NCI-H2171 (cell line): ENCODE results near the gene SERPINA9.

Experiments
- DNase-seq: peaks from one replicate; lab custom pipeline; 2025; lab: John Stamatoyannopoulos, UW

The SERPINA9 gene

DNA sequence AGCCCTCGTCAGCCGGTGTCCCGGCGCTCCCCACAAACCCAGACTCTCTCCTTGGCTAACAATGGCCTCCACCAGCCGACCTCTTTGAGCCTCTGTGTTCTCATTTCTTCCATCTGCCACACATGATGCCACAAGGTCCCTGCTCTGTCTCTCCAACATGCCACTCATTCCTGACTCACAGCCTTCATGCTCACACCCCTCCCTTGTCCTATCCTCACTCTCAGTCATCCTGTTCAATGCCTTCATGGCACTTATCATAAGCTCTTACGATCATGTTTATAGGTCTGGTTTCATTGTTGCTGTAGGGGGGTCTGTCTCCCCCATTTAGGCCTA lies 13.8 kb downstream of the SERPINA9 start:
- DNase-seq = no peak

DNA sequence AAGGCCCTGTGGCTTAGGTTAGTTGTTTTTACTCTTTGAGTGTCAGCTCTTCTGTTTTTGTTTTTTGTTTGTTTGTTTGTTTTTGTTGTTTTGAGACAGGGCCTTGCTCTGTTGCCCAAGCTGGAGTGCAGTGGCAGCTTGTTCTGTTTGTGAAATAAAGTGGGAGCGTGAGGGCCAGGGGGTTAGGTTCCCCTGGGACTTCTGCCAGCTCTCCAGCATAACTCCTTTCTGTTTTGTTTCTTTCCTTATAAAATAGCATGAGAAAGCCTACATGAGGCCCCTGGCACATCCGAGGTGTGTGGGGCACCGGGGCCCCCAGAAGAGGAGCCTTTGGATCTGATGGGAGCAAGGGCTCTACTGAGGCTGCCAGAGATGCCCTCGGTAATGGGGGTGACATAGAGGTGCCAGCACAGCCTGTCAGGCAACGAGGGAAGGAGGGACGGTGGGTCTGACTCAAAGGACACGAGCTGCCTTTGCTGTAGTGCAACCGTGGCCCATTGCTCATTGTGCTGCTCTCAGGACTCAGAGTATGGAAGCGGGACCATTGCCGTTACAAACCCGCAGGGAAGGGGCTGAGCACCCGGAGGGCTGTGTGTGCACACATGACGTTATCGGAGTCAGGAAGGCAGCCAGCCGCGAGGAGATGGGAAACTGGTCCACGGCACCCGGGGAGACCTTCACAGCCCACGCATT lies 14.3 kb downstream of the SERPINA9 start:
- no peak for DNase-seq

DNA sequence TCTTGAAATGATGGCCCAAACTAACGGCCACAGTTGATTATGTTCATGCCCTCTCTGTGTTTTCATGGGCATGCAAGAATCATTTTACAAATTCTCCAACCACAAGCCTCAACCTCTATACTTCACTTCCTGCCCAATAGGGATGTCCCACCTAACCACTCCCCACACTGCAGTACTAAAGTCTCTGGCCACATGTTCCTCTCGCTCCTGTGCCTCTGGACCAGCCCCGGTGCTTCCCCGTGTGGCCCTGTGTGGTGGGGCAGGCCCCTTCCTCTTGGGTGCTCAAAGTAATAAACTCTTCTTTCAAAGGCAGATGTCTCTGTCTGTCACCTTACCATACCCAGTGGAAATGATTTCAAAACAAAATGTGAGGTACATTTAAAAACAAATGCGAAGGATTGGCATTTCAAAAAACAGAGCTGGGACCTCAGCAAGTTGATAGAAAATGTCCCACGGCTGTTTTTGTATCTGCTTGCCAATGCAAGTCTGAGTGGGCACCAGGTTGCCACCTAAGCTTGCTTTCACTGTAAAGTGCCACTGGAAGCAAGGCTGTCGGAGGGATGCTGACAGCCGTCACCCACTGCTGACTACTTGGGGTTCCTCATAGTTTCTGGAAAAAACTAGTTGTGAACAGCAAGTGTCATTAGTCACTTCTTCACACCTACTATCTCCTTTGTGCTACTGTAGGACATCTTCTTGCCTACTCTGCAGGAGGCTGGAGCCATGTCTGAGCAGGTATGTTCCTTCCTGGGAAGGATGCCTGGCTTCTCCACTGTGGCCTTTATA lies 15.2 kb downstream of the SERPINA9 start:
- no peak for DNase-seq

DNA sequence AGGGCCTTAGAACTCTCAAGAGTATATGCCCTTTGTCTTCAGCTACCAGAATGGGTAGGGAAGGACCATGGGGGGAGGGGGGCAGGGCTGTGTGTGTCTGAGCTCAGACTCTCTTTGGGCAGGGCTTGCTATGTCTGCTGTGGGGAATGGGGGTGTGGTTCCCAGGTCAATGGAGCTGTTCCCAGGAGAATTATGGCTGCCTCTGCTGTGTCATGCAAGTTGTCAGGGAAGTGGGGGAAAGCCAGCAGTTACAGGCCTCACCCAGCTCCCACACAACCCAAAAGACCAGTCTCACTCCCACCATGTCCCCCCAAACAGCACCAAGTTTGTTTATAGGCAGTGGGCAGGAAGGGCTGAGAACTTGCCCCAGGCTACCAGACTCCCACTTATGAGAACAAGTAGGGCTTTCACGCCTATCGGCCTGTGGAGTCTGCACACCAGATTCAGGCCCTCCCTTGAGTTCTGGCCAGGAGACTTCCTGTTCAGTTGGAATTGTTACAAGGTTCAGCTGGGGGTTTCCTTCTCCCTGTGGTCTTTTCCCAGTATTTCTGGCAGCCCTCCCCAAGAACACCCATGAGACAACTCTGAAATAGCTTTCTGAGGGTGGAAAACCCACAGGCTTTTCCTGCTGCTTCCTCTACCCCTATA lies 17.3 kb downstream of the SERPINA9 start:
- DNase-seq = no peak

DNA sequence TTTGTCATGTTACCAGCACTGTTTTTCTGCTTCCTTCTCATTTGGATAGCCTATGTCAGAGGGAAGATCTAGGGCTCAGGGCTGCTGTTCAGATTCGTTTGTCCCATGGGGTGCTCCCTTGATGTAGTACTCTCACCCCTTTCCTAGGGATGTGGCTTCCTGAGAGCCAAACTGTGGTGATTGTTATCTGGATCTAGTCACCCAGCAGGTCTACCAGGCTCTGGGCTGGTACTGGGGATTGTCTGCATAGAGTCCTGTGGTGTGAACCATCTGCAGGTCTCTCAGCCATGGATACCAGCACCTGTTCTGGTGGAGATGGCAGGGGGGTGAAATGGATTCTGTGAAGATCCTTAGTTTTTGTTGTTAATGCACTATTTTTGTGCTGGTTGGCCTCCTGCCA lies 17.9 kb downstream of the SERPINA9 start:
- no peak for DNase-seq

DNA sequence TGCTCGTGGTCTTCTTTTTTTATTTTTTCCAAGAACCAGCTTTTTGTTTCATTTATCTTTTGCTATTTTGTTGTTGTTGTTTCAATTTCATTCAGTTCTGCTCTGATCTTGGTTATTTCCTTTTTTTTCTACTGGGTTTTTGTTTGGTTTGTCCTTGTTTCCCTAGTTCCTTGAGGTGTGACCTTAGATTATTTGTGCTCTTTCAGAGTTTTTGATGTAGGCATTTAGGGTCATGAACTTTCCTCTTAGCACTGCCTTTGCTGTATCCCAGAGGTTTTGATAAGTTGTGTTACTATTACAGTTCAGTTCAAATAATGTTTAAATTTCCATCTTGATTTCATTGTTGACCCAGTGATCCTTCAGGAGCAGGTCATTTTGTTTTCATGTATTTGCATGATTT lies 20.1 kb downstream of the SERPINA9 start:
- DNase-seq = no peak

DNA sequence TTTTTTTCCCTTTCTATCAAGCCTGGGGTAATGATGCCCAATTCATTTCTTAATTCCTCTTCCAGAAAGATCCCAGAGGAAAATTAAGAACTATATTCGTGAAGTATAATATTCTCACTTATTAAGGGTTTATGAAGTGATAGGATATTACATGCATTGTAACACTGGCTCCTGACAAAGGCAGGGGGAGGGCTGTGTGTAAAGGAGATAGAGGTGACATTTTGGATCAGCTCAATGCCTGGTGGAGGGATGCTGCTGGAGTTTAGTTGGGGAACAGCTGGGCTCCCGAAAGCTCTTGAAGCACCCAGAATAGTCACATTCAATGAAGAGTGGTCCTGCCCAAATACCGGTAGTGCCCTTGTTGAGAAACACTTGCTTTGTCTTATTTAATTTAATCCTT lies 24.2 kb downstream of the SERPINA9 start:
- no peak for DNase-seq

DNA sequence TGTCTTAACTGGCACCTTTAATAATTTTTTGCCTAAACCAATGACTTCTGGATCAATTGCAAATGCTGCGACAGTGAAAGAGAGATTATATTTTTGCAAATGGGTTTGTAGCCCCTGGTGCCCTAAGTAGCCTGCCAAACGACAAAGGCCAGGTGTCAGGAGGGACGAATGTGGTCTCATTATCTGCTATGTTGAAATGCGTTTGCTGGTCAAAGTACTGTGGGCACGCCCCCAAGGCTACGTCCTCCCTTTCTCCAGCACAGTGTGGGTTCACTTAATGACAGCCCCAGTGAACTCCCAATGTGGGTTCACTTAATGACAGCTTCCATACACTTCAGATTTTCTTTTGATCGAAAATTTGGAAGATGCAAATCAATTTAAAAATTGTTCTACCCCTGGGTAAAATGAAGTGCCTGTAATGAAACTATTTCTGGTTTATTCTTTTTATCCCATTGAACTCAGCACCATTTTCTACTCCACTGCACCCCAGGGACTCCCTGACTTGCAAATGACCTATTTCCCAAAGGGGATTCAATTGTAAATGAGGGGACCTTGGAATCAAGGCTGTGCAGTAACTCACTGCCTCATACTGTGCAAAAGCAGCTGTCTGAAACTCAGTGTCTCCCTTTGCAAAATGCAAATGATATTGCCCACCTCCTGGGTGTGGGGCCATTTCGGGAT lies 24.8 kb downstream of the SERPINA9 start:
- no peak for DNase-seq

DNA sequence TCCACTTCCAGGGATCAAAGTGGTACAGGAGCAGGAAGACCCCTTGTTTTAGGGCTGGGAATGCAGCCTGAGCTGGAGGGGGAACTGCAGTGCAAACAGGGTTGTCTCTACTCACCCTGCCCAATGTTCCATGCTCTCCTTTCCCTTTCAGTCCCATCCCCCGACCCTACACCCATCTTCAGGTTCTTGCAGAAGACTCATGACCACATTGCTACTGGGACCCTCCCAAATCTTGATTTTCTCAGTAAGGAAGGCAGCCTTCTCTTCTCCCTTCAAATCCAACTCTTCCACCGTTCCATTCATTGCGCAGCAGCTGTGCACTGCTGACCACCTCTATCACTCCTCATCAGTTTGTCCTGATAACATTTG lies 25.3 kb downstream of the SERPINA9 start:
- no peak for DNase-seq

DNA sequence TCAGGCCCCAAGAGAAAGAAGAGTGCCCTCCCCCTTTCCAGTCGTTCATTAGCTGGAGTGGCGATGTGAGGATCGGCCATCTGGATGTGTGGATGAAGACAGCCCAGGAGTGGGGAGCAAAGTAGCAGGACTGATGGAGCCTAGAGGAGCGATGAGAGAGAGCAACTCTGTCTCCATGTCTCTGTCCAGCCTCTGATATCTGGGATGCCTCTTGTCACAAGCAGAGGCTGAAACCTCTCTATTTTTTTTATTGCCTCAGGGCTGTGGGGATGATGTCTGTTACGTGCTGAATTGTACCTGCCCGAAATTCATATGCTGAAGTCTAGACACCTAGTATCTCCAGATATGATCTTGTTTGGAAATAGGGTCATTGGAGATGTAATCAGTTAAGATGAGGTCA lies 26.1 kb downstream of the SERPINA9 start:
- no peak for DNase-seq

DNA sequence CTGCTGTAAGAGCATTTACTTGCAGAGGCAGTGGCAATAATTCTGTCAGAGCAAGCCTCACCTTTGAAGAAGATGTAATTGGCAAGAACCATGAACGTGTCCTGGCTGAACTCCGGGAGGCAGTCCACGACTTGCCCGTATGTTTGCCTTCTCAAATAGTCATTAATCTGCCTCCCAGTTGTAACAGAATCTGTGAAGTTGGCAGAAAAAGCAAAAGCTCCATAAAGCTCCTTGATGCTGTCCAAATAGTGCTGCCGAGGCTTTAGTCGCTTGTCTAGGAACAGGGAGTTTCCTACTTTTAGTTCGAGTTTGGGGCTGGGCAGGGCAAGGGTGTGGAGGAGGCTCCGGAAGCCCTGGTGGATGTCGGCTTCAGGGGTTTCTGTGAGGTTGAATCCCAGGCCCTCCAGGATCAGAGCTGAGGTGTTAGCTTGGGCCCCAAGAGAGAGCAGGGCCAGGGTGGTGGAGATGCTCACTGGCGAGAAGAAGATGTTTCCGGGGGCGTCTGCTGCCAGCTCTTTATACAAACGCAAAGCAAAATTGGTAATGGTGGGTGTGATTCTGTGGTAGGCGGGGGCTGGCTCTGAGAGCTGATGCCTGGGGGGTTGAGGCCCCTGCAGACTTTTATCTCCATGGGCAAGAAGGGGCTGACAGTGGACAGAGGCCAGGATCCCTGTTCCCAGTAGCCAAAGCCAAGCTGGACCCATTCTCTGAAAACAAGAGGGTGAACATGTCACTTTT lies 27.8 kb downstream of the SERPINA9 start:
- DNase-seq = no peak

DNA sequence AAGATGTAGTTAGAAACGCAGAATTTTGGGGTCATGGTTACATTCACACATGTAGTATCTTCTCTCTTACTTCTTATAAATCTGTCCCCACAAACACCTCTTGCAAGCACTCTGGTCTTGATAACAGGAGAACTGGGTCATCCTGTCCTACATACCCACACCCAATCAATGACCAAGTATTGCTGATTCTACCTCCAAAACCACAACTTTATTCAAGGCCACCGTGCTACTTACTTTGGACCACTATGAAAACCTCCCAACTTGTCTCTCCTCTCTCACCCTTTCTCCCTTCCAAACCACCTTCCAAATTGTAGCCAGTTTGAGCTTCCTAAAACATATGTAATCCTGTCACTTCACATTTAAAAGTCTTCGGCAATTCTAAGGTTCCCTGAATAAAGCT lies 28.8 kb downstream of the SERPINA9 start:
- DNase-seq = no peak

DNA sequence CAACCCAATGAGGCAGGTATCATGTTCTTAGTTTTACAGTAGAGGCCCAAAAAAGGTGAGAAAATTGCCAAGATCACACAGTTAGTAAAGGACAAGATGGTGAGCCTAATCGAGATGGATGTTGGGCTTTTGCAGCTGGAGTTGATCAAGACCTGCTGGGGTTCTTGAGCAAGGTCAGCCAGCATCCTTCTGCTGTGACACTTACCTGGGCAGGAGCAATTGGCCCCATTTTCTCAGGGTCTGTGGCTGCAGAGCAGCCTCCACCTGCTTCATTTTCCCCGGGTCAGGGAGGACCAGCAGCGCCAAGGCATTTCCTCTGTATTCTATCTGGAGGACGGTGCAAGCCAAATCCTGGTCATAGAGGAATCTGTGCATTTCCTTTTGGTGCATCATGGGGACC lies 29.9 kb downstream of the SERPINA9 start:
- no peak for DNase-seq

DNA sequence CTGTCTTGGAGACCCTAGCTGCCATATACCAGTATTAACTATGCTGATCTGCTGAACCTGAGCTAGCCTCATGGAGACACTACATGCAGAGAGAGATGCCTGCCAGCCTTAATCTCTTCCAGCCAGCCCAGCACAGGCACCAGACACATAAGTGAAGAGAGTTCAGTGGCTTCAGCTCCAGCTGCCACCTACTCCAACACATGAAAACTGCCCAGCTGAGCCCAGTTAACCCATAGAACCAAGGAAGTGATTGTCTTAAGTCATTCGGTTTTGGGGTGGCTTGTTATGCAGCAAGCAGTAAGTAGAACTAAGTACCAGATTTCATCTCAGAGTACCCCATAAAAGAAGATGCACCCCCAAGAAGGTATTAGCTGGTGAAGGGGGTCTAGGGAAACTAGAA lies 31.0 kb downstream of the SERPINA9 start:
- no peak for DNase-seq

DNA sequence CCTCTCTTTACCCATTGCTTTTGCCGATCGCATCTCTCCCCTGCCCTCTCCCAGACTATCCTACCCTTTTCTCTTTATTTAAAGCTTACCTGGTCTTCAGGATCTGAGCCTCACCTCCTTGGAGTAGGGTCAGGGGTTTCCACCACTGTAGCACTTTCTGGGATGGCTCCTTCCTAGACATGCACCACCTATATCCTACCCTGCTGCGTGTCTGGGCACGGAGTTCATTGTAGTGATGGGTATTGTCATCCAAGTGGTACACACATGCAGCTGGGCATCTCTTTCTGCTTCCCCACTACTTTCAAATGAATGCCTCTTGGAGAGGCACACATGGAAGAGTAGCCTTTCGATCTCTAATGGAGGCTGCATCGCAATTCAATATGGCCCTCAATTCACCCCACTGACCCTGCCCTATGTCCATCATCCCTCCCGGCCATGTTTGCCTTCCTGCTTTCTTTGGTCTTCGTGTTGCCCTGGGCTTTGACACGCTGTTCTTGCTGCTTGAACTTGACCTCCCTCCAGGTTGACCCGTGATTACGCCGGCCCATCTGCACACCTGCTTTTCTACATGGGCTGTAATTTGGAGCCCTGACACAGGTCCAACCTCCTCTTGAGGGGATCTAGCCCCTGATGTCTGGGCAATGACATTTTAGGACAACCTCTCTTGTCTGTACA lies 34.3 kb downstream of the SERPINA9 start:
- DNase-seq = no peak

DNA sequence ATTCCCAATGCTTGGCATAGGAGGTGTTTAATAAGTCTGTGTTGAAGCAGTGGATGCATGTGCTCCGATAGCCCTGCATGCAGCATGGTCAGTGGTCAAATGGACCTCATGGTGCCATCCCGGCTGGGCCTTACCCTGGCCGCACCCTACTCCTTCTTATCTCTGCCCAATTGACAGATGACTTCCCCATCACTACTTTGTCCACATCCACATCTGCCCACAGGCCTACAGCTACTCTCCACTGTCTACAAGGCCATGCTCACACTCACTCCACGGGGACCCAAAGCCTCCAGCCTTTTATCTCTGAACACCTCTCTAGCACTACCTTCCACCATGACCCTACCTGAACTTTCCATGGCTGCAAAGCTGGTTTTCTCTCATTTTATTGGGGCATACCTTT lies 34.9 kb downstream of the SERPINA9 start:
- DNase-seq = no peak

DNA sequence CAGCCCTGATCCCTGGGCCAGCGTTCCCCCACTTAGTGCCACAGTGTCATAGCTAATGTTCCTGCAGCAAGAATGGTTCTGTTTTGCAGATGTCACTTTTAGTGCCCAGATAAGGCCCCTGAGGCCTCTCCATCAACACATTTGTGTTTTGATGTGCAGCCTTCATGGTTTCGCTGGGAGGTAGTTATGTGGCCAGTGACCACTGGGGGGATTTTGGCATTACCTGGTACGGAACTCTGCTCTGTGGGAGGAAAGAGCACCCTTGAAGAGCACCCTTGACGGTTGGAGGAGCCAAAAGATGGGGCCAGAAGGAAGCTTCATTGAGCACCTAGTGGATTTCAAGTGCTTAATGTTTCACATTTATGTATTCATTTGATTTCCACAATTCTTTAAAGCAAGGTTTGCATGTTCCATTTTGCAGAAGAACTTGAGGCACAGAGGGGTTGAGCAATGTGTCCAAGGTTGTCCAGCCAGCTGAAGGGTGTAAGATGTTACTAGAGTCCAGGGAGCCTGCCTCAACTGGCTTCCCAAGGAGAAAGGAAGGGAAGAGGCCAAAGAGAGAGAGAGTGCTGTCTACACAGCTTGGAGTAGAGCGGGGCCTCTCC lies 36.4 kb downstream of the SERPINA9 start:
- no peak for DNase-seq

DNA sequence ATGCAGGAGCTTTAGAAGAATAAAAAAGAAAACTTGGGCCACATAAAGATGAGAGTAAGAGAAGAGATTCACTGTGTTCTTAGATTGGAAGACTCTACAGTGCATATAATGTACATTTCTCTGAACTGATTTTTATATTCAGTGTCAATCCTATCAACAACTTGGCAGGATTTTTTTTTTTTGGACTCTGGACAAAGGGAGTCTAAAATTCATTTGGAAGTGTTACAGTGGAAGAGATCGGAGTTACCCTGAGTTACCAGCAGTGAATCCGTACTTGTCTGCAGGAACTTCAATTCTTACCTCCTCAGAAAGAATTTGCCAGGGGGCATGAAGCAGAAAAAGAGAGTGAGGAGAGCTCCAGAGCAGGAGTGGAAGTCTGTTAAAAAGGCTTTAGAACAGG lies 47.4 kb downstream of the SERPINA9 start:
- no peak for DNase-seq

DNA sequence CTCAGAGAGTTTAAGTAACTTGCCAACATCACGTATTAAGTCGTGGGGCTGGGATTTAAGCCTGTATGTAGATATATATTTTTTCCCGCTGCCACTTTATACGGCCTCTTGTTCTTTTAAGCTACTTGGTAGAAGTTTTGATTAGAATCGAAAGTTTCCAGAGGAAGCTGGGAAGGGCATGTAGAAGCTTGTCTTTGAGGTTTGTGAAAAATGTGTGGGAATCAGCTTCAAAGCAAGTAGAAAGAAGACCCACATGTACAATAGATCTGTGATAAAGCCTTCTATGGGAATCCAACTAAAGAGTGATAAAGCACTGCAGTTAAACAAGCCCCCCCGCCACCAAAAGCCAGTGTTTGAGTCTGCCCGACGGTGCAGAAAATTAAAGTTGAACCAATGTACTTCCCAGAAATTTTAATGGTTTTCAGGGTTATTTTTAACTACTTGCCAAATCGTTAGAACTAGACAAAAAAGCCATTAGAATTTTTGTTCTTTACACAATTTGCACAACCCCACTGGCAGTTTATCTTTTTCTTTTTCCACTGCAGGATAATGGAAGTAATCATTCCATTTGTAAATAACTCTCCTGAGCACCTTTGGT lies 48.9 kb downstream of the SERPINA9 start:
- no peak for DNase-seq

DNA sequence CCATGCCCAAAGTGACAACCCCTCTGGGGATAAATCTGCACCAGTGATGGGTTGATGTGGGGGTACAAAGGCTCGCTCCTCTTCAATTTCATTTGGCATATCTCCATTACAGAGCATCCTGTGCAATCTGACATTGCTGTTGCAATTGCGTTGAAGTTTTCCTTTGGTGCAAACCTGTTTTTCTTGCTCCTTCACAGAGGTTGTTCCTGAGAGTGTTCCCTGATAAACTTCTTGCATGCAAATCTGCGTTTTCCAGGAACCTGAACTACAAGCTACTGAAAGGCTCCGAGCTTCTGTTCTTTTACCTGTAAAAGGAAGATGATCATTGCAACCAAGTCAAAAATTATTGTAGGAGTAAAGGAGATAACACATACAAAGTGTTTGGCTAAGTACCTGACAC lies 49.5 kb downstream of the SERPINA9 start:
- no peak for DNase-seq

DNA sequence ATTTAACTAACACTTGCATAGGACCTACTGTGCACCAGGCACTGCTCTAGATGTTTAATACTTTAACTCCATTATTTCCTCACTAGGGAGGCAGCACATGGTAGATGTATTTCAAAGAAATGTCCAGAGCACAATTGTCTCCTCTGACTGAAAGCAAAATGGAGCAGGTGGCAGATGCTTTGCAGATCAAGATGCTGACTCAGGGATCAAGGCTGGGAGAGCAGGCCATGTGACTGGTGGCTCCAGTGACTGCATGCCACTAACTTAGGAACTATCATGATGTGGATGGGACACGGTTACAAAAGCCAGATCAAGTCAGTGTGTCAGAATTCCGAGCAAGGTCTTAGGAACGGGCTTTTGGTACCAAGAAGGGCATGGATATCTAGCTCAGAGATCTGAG lies 51.6 kb downstream of the SERPINA9 start:
- no peak for DNase-seq
